T-helper 2 cell treated with Interferon-gamma antibody and Interleukin-4, amounts not matched to agents 100 ng/mL and 5 ng/mL, for 36 hours (primary cell): Measurements from ENCODE around the gene GSN. TPM values are rescaled to one million over a fixed set of nuclear protein-coding genes. Genes with fewer than 3 reads are reported as not detected.

Experiments
- intact Hi-C: fragments of 100-400 bp; cut with micrococcal nuclease; formaldehyde crosslinking; loops from one replicate; pipeline ENCODE4 v1.15.1; 2023
- total RNA-seq: library from RNA; stranded (reverse); gene quantifications from 2 replicates; pipeline ENCODE4 v1.2.3, GENCODE V29; 2022

The GSN gene
- total RNA-seq, 1 donor from 2014 or later: 2.7 TPM

DNA sequence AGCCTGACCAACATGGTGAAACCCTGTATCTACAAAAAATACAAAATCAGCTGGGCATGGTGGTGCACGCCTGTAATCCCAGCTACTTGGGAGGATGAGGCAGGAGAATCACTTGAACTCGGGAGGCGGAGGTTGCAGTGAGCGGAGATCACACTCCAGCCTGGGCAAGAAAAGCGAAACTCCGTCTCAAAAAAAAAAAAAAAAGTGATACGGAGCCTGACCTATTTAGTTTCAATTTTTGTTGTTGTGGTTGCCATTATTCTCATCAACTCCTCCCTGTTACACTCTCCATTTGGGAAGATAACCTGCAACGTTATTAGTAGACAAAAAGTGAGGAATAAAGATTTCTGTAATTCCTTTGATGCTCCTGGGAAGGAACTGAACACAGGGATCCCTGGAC is 100.8 kb downstream of the GSN start:
- intact Hi-C loops: loop anchor here (5.0 kb wide), 1 partner anchor 1459 kb away; the partner anchor contains the start of gene PDCL

DNA sequence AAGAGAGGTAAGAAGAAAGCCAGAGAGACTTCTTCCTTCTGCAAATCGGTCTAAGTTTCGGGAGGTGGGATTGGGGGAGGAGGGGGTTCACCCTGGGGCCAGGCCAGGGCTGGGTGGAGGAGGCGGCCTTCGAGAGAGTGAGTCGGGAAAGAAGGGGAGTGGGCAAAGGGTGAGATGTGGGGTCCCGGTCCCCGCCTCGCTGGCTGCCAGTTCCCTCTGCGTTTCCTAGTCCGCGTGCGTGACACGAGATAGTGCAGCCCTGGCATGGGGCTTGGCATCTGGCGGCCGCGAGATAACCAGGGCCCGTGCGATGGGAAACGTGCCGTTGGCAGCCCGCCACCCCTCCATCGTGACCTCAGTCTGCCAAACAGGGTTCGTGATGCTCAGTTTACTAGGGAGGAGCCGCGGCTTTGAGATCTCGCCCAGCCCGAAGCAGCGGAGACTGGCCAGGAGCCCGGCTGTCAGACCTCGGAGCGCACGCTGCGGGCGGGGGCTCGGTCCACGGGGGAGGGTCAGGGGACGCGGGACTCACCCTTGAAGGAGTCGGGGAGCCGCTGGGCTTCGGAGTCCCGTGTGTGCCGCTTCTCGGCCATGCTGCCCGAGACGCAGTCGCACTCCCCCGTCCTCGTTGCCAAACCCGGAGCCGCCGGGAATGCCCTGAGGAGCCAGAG is 101.8 kb downstream of the GSN start, which contains the start of gene STOM:
STOM (minus strand) TSS at position 656 of the 671 bp plus-strand sequence; CDS start at position 593, 63 bp downstream.
- intact Hi-C loops: loop anchor here (1.0 to 5.0 kb wide), 6 partner anchors 16 to 1458 kb away; partner anchors contain the start of genes MEGF9, PDCL and RAB14

DNA sequence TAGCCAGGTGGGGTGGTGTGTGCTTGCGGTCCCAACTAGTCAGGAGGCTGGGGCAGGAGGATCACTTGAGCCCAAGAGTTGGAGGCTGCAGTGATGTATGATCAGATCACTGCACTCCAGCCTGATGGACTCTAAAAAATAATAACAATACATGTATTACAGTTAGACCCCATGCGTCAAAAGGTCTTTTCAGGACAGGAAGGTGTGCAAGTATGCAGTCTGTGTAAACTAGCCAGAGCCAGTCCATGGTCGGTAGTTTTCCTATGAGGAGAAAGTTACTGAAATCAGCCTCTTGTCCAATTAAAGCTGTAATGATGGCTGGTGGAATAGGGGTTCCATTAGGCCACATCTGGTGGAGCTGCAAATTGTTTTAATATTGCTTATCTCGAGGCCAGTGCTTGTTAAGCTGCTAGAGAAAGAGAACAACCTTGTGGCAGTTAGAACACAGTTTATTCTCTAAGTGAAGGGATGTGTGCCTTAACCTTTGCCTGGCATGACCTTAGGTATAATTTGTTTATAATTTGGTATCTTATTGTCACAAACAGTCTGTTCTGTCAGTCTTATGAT is 103.6 kb downstream of the GSN start:
- intact Hi-C loops: loop anchor here (2.0 to 5.0 kb wide), 4 partner anchors 29 to 659 kb away; partner anchors contain the start of genes MEGF9 and RAB14

DNA sequence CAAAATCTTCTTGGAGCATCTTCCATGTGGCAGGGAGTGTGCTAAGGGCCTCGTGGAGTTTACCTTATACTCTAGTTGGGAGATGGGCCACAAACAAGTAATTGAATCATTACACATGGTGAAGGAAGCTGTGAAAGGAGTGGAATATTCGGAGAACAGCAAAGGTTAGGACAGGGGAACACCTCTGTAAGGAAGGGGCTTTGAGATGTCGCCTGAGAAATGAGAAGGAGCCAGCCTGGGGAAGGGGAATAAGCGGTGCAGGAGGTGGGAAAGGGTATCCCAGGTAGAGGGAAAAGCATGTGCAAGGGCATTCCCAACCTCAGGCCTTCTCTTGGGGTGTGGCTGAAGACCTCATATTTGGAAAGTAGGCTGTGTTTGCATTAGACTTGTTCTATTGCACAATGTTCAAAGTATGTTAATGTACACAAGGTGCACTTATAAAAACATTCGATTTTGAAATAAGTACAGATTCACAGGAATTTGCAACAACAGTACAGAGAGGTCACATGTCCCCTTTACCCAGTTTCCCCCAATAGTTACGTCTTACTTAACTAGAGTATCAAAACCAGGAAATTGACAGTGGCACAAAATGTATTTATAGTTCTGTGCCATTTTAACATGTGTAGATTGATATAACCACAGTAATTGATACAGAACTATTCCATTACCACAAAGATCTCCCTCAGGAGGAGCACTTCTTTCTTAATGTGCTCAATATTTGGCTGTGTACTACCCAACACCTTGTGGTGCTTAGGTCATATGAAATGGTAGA is 104.5 kb downstream of the GSN start:
- intact Hi-C loops: loop anchor here (5.0 kb wide), 2 partner anchors 170 to 660 kb away; partner anchors contain the start of genes MEGF9 and RAB14

DNA sequence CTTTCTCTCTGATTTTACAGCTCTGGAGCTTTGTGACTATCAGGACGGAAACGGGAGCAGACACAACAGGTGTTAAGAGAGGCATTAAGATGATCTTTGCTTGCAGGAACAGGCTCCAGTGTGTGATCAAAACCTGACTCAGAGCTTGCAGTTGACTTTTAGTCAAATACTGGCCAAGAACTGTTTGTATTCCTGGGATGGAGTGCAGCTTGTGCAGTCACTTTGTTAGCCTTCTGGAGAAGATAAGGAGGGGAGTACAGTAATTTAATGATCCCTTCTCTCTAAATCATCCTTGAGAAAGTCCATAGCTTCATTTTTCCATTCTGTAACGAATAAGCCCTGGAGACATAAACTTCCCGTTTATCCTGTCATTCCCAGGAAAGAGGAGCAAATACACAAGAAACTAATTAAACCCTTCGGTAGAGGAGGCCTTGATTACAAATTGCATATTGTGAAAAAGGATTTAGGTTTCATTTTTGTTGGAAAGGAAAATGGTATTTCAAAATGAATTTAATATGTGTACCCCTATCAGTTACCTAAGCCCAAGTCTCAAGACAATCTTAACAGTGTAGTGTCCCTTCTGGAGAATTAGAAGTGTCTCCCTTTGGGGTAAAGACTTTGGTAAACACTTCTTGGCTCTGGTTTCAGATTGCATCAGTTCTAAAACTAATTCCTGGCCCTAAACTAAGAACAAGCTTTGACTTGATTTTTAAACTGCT is 105.2 kb downstream of the GSN start:
- intact Hi-C loops: loop anchor here (5.0 kb wide), 2 partner anchors 171 to 661 kb away; partner anchors contain the start of genes MEGF9 and RAB14

DNA sequence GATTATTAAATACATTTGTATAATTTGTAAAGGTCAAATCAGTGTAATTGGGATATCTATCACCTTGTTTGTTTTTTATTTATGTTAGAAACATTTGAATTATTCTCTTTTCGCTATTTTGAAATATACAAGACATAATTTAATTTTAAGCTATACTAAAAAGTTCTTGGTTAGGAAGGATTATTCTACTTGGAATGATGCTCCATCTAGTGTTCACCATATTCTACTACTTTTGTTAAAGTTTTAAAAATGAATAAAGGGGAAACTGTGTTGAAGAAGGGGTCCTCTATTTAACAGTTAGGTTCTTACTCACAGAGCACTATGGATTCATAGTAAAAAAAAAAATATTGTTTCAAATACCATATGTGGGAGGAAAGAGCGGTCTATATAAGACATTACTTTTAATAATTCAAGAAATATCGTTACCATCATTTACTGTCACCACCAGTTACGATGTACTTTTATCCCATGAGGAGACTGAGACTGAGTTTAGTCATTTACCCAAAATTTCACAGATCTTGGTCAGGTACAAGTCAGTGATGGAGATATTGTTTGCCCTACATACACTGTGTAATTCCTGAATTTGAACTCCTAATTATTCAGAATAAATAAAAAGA is 108.4 kb downstream of the GSN start:
- intact Hi-C loops: no loop called here

DNA sequence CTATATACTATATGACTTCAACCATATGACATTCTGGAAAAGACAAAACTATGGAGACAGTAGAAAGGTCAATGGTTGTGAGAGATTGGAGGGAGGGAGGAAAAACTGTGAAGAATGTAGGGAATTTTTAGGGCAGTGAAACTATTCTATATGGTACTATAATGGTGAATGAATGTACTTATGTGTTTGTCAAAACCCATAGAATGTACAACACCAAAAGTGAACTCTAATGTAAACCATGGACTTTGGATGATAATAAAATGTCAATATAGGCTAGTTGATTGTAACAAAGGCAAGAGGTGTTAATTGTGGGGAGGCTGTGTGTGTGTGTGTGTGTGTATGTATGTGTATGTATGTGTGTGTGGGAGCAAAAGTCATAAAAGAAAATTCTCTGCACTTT is 112.9 kb downstream of the GSN start:
- intact Hi-C loops: no loop called here

Other genes starting within 250 kb of the GSN start
- 1.5 and 2.5 TPM in 2 replicates for gene C5, start 217.9 kb upstream of the GSN start, total RNA-seq
- 85.8 and 86.2 TPM in 2 replicates for gene CNTRL, start 193.2 kb upstream of the GSN start, total RNA-seq
- 61.0 and 64.9 TPM in 2 replicates for gene RAB14, start 66.3 kb upstream of the GSN start, total RNA-seq
- gene STOM, start 102.1 kb downstream of the GSN start, total RNA-seq: 23.3 and 25.7 TPM in 2 replicates
- not detected in 2 replicates for gene GGTA1, start 231.7 kb downstream of the GSN start, total RNA-seq